Left ventricle myocardium superior (tissue), 1 donor: ENCODE results near the gene MINDY4. TPM values are rescaled to one million over a fixed set of nuclear protein-coding genes. Genes with fewer than 3 reads are reported as not detected.

Experiments used
- ATAC-seq: fragments of 200-7000 bp; cut with Tn5 transposase; one replicate; pipeline ENCODE4 v1.9.1; 2020; ENCODE audit warnings: mild to moderate bottlenecking, moderate library complexity
- DNase-seq: peaks from one replicate; pipeline ENCODE4 v3.0.0-alpha.2; 2020
- intact Hi-C: fragments of 100-400 bp; cut with micrococcal nuclease; formaldehyde crosslinking; loops from one replicate; pipeline ENCODE4 v1.11.0; 2022
- total RNA-seq: library from RNA; stranded (reverse); fragmentation: NEBNext Ultra II Directional; extraction: Animal tissue kit (Norgen Biotek cat#: 25700); gene quantifications from one replicate; pipeline ENCODE4 v1.2.1, GENCODE V29; 2021
- donor health status: DM: no; HTN: yes; CAD: no; lungs with severe emphysema.

MINDY4 gene
- total RNA-seq, 1 donor from 2014 or later, result 4.9 TPM

- no peak for ATAC-seq
- no peak for DNase-seq
- intact Hi-C loops, result loop anchor here (10.0 kb wide), 1 partner anchor 55 kb away; no protein-coding TSS in a partner anchor
Observed at GRCh38 chr7:30739691-30740090, 31.5 kb upstream of the MINDY4 start.

DNA sequence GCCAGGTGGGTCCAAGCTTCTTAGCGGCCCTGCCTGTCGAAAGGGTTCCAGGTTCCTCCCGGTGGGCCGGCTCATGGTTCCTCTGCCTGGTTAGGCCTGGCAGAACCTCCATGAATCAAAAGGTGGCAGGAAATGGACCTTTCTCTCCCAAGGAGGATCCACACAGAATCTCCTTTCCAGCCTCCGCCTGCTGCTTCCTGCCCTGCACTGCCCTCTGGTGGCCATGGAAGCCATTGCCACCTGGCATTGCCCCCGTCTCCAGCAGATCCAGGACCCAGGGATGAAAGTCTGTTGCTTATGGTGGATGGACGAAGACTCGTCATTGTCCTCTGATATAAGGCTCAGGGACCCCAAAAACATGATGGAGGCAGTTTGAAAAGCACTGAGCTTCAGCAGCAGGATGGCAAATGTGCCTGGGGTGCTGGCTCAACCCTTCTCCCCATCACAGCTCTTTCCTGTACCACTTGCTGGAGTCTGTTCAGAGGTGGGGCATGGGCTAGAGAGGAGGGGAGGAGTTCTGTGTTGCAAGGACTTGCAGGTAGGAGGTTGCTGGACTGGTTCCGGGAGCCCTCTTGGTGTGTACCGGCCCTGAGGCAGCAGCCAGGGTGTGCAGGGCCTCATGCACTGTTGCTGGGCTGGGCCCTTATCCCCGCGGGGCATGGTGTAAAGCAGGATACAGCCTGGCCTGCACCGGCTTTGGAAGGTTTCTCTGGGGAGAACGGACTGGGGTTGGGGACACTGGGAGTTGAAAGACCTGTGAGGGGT, 30.6 kb upstream of the MINDY4 start:
- DNase-seq, result peak; percentile 86
- intact Hi-C loops, result loop anchor here (10.0 kb wide), 1 partner anchor 54 kb away; no protein-coding TSS in a partner anchor

DNA sequence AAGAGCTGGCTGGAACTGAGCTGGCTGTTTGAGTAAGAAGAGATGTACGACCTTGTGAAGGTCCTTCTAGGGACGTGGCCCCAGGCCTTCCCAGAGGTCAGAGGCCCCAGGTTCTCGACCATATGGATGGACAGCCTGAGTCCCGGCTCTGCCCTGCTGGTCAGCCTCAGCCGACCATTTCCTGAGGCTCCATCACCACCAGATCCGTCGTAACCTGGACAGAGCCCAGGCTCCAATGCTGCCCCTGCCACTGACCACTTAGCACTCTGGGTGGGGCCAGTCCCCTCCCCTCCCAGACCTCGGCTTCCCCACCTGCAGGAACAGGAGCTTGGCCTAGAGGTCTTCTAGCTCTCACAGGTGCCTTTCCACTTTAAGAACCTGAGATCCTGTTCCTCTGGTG, 29.9 kb upstream of the MINDY4 start:
- intact Hi-C loops, result loop anchor here (10.0 kb wide), 1 partner anchor 54 kb away; no protein-coding TSS in a partner anchor
- ATAC-seq, result no peak
- DNase-seq, result no peak

More for the DNA sequence above, 30.6 kb upstream of the MINDY4 start:
- peak; percentile 76 for ATAC-seq

DNA sequence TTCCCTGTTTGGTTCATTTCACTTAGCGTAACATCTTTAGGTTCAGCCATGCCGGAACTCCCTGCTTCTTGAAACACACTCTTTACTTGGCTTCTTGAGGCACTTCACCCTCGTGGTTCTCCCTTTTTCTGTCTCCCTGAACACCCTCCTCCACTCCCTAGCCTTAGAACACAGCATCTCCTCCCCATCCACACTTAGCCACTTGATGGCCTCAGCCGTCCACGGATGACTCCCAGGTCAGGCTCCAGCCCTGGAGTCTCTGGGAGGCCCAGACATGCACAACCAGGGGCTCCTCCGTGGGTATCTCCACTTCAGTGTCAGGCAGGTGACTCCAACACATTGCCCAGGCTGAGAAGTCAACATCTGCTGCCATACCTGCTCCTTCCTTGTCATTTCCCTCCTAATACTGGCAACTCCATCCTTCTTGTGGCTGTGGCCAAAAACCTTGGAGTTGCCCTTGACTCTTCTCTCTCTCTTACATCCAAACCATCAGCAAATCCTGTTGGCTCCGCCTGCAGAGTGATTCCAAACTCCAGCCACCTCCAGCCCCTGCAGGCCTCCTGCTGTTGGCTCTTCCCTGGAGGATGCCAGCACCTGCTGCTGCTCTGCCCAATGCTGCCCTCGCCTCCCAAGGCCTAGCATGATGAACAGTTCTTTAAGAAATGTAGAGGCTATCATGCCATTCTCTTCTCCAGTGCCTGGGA, 27.7 kb upstream of the MINDY4 start:
- peak; percentile 84 for ATAC-seq
- peak; percentile 71 for DNase-seq
- intact Hi-C loops, result loop anchor here (10.0 kb wide), 1 partner anchor 51 kb away; no protein-coding TSS in a partner anchor

GRCh38 chr7:30744075-30744417, 27.2 kb upstream of the MINDY4 start:
- DNase-seq (no peak), ATAC-seq (no peak)
- intact Hi-C loops, result loop anchor here (10.0 kb wide), 1 partner anchor 51 kb away; no protein-coding TSS in a partner anchor

DNA sequence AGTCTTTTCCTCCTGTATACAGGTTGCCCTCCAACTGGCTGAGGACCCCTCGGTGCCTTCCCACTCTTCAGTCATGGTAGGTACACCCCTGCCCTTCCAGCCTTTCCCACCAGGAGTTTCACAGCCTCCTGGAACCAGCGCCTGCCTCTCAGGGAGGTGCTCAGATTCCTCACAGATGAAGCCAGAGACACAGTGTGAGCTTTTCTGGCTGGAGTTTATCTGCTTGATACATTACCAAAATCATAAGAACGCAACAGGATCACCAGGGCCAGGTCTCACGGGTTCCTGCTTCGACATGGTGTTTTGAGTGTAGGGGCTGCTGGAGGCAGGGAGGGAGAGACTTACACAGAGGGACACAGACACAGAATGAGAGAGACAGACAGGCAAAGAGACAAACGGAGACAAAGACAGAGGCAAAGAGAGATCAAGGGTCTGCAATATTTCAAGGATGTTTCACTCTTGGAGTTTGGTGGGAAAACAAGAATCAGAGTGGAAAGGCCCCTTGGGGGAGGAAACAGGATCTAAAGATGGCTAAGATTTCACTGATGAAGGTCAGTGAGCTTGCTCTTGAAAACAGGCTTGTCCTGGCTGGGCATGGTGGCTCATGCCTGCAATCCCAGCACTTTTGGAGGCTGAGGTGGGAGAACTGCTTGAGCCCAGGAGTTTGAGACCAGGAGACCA, 25.8 kb upstream of the MINDY4 start:
- peak; percentile 21 for ATAC-seq
- intact Hi-C loops, result loop anchor here (10.0 kb wide), 1 partner anchor 49 kb away; no protein-coding TSS in a partner anchor
- DNase-seq, result no peak

DNA sequence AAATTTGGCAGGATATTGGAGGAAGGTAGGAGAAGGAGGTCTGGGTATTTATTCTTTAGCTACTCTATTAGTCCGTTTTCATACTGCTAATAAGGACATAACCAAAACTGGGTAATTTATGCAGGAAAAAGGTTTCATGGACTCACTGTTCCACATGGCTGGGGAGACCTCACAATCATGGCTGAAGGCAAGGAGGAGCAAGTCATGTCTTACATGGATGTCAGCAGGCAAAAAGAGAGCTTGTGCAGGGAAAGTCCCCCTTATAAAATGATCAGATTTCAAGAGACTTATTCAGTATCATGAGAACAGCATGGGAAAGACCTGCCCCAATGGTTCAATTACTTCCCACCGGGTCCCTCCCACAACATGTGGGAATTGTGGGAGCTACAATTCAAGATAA, 21.2 kb upstream of the MINDY4 start:
- intact Hi-C loops, result no loop called here
- ATAC-seq (no peak), DNase-seq (no peak)

GRCh38 chr7:30750683-30751650, 20.2 kb upstream of the MINDY4 start:
- ATAC-seq (peak; percentile 77), DNase-seq (peak; percentile 85)
- intact Hi-C loops, result no loop called here

GRCh38 chr7:30751696-30752273, 19.4 kb upstream of the MINDY4 start, which contains the start of gene INMT:
Gene INMT (plus strand): TSS chr7:30752135. CDS start chr7:30752151, 16 bp downstream.
- intact Hi-C loops, result no loop called here
- ATAC-seq (peak; percentile 50), DNase-seq (peak; percentile 54)

DNA sequence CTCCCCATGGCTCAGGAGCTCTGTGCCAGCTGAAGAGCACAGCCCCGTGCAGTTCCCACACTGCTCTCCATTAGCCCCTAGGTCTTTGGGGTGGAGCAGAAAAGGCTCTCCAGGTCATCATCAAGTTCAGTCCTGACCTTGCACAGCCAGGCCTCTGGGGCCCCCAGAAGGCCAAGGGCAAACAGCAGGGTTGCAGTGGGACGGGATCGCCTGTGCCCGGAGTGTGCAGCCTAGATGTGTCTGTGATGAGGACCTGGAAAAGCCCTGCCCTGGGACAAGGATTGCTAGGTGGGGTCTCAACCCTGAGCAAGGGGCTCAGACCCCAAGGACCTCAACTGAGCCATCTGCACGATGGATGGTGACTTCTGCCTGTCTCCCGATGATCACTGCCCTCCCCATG, 18.7 kb upstream of the MINDY4 start:
- DNase-seq (no peak), ATAC-seq (no peak)
- intact Hi-C loops, result no loop called here

DNA sequence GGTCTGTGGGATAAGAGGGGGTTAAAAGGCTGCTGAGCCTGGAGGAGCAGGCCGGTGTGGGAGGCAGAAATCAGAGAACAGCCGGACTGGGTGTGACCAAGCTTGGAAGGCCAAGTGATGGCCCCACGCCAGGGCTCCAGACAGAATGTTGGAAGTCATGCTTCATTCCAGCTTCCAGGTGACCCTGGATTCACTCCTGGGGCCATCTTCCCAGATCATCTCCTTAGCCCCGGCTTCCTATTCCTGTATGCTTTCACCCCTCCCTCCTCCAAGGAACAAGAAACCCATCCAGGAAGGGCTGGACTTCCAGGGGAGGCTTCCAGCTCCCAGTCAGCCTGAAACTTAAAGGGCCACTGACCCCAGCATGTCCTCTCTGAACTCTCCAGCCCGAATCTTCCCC, 18.2 kb upstream of the MINDY4 start:
- peak; percentile 44 for ATAC-seq
- peak; percentile 89 for DNase-seq
- intact Hi-C loops, result no loop called here

GRCh38 chr7:30754315-30754877, 16.8 kb upstream of the MINDY4 start:
- intact Hi-C loops, result no loop called here
- ATAC-seq (no peak), DNase-seq (no peak)

- ATAC-seq (peak; percentile 62), DNase-seq (peak; percentile 91)
- intact Hi-C loops, result no loop called here
Observed at GRCh38 chr7:30755384-30756154, 15.6 kb upstream of the MINDY4 start.

GRCh38 chr7:30757342-30757692, 13.9 kb upstream of the MINDY4 start:
- intact Hi-C loops, result no loop called here
- ATAC-seq (no peak), DNase-seq (no peak)

DNA sequence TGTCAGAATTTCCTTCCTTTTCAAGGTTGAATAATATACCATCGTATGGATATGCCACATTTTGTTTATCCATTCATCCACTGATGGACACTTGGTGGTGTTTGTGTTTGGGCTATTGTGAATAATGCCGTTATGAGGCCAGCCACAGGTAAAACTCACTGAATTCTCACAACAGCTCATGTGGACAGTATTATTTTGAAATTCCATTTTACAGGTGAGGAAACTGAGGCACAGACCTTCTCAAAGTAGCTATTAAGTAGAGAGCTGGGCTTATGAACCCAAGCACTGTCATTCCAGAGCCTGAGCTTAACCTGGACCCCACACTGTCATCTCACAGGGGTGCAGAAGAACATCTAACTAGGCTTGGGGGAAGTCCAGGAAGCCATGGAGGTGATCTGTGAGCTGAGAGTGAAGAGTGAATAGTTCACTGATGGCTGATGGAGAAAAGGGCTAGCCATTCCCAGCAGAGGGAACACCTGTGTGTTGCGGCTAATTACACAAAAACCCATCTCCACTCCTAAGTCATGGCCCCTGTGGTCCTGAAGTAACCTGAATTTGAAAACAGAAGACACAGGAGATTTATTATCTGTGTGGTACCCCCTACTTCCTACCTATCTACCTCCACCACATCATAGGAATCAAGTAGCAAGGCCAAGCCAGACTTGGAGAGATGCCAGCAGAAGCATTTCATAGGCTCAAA, 10.6 kb upstream of the MINDY4 start:
- ATAC-seq, result no peak
- intact Hi-C loops, result no loop called here
- no peak for DNase-seq

DNA sequence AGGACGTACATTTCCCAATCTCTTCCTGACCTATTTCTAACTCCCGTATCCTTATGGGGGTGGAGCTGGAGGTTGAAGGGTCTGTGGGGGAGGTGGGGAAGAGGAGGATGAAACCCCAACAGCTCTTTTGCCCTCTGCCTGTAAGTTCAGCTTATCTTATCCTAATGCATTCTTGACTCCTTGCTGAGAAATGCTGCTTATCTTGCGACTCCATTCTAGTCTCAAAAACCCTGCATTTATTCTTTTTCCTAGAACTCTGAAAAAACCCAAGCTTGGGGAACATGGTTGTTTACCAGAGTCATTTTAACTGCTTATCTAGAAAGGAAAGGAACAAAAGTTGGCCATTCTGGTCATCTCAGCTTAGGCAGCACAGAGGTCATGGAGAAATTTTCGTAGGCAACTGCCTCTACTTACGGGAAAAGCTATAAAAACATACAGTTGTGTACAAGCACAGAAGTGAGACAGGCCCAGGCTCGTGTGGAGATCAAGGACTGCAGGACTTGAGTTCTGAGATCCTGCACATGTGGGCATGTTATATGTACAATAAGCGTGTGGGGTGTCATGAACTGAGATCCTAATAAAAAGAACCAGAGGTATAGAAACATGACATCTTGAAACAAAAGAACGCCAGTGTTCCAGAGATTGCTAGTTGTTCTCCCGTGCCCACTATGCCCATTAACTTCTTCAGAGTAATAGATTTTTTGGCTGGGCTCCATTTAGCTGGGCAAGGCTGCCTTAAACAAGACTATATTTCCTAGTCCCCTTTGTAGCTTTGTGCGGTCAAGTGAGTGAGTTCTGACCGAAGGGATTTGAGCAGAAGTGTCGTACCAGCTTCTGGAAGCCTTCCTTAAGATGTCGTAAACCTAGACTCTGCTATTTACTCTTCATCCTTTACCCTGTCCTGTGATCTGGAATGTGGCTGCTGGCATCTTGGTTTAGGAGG, 9.7 kb upstream of the MINDY4 start:
- intact Hi-C loops, result no loop called here
- DNase-seq, result no peak
- peak; percentile 19 for ATAC-seq
